ENCODE measurements around the gene KIF25. TPM values are rescaled to one million over a fixed set of nuclear protein-coding genes. Genes with fewer than 3 reads are reported as not detected.

Gene KIF25
- total RNA-seq, 2 donors from 2014 or later, result 0.21 TPM; not detected in 1

GRCh38 chr6:168026925-168027324, 29.5 kb downstream of the KIF25 start:
- Histone ChIP-seq H3K9ac (ENCODE audit: low read depth in 2 of 2, low read length in 2 of 2) (no peak overlapping the region), H3K27ac (no peak overlapping the region), H3K36me3 (no peaks in the 10 kb centered on the region), H3K4me3 (no peak overlapping the region), H3K27me3 (no peaks in the 10 kb centered on the region), H3K9me3 (no peaks in the 10 kb centered on the region), H3K4me1 (no peaks in the 10 kb centered on the region)
- intact Hi-C loops (cut with DNase I), result no loop called here
- peak; percentile 3 for DNase-seq
- no peak for TF ChIP-seq CTCF (IDR thresholded peaks at IDR 0.05)

DNA sequence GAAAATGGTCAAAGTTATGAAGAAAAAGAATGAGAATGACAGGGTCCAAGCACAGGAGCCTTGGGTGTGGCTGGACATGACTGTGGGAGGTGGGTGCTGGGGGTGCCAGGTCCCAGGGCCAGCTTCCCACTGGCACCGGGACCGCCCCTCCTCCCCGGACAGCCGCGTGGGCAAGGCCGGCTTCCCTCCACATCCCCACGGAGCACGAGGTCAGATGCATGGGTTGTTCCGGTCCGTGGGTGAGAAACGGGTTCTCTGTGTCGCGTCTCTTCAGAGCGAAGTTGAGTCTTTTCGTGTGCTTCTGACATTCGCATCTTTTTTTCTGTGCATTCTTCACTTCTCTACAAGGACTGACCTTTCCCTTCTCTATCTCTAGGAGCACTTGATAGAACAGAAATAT, 30.1 kb downstream of the KIF25 start:
- Histone ChIP-seq H3K4me3 (no peak overlapping the region), H3K36me3 (no peaks in the 10 kb centered on the region), H3K9ac (ENCODE audit: low read depth in 2 of 2, low read length in 2 of 2) (no peak overlapping the region), H3K27me3 (no peaks in the 10 kb centered on the region), H3K9me3 (no peaks in the 10 kb centered on the region), H3K4me1 (no peaks in the 10 kb centered on the region), H3K27ac (no peak overlapping the region)
- intact Hi-C loops (cut with DNase I), result no loop called here
- no peak for DNase-seq
- TF ChIP-seq CTCF (IDR thresholded peaks at IDR 0.05), result no peak

DNA sequence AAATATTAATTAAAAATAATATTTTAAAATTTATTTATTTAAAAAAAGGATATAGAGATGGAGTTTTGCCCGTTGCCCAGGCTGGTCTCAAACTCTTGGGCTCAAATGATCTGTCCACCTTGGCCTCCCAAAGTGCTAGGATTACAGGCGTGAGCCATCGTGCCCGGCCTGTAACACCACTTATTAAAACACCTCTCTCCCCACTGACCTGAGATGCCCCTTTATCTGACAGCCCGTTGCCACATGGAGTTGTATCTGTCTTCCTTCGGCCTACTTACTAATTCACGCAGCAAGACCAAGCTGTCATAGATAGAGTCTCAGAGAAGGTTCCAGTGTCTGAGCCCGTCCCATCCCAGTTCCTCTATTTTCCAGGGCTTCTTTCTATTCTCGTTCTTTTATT, 30.7 kb downstream of the KIF25 start:
- intact Hi-C loops (cut with DNase I), result no loop called here
- DNase-seq, result peak; percentile 11

DNA sequence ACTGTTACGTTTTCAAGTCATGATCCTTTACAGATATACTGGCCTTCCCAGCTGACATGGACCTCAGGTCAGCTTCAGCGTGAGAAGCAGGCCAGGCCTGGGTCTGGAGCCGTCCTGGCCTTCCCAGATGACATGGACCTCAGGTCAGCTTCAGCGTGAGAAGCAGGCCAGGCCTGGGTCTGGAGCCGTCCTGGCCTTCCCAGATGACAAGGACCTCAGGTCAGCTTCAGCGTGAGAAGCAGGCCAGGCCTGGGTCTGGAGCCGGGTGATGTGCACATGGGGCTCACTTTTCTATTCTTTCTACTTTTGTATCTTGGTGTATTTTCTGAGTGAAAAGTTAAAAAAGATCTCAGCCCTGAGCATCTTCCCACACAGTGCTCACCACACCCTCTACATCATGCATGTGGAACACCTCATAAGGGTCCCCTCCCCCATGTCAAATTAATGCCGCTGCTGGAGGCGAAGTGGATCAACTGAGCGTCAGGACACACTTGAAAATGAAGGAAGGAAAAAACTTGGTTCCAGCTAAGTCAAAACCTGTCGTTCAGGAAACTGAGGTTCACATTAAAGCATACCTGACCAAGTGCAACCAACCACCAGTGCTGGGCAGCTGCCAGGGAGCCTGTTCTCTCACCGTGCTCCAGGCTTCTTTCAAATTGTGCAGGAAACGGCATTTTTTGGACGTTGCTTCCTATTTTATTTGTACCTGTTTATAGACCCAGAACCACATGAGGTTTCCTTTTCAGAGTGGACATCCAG, 32.2 kb downstream of the KIF25 start:
- Histone ChIP-seq H3K27ac (no peak overlapping the region), H3K9ac (ENCODE audit: low read depth in 2 of 2, low read length in 2 of 2) (no peak overlapping the region), H3K9me3 (no peaks in the 10 kb centered on the region), H3K27me3 (no peaks in the 10 kb centered on the region), H3K4me3 (no peak overlapping the region), H3K4me1 (no peaks in the 10 kb centered on the region), H3K36me3 (no peaks in the 10 kb centered on the region)
- TF ChIP-seq CTCF (IDR thresholded peaks at IDR 0.05), result no peak
- DNase-seq, result peak; percentile 12
- intact Hi-C loops (cut with DNase I), result no loop called here

More for the DNA sequence above, 30.7 kb downstream of the KIF25 start:
- no peak overlapping the region for H3K4me3 ChIP-seq
- no peak overlapping the region for H3K27ac ChIP-seq
- no peaks in the 10 kb centered on the region for H3K9me3 ChIP-seq
- no peaks in the 10 kb centered on the region for H3K4me1 ChIP-seq
- TF ChIP-seq CTCF (IDR thresholded peaks at IDR 0.05), result no peak
- H3K9ac ChIP-seq (ENCODE audit: low read depth in 2 of 2, low read length in 2 of 2), result no peak overlapping the region
- H3K27me3 ChIP-seq, result no peaks in the 10 kb centered on the region
- H3K36me3 ChIP-seq, result no peaks in the 10 kb centered on the region

DNA sequence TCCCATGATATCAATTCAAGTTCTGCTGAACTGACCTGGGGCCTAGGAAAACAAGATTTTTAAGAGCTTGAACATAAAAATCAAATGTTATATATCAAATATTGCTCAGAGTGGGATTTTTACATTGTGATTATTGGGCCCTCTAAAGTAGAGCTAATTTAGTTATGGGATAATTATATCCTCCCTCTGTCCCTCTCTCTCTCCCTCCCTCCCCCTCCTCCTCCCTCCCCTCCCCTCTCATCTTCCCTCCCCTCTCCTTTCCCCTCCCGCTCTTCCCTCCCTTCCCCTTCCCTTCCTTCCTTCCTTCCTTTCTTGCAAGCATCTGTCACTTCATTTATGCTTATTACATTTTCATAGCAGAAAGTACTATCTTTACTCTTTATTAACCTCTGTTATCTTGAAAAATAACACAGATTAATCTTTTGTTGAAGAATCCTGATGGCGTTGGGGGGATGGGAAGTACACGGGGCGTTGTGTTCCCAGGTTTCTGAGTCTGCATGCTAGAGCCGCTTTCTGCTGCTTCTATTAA, 32.8 kb downstream of the KIF25 start:
- H3K9ac ChIP-seq (ENCODE audit: low read depth in 2 of 2, low read length in 2 of 2), result no peak overlapping the region
- H3K9me3 ChIP-seq, result no peaks in the 10 kb centered on the region
- no peaks in the 10 kb centered on the region for H3K27me3 ChIP-seq
- no peak overlapping the region for H3K4me3 ChIP-seq
- no peak overlapping the region for H3K27ac ChIP-seq
- no peaks in the 10 kb centered on the region for H3K4me1 ChIP-seq
- intact Hi-C loops (cut with DNase I), result no loop called here
- TF ChIP-seq CTCF (IDR thresholded peaks at IDR 0.05), result no peak
- no peaks in the 10 kb centered on the region for H3K36me3 ChIP-seq
- peak; percentile 7 for DNase-seq

All from colonic mucosa (tissue), 4 donors.